Urothelium cell line (cell line): ENCODE results near the gene SFPQ.
"Not testable (repeated sequence)": the region's sequence is repeated elsewhere in the genome, so short reads cannot be mapped to it uniquely, and the experiment has no call there.

Source experiments
- DNase-seq: peaks from one replicate; pipeline ENCODE4 v3.0.0; 2011; ENCODE audit warnings: low spot score, mixed read lengths
- FAIRE-seq: peaks from 2 replicates; lab custom pipeline; 2011; peaks lifted over from hg19 to GRCh38; lab: Jason Lieb, UNC

SFPQ gene

DNA sequence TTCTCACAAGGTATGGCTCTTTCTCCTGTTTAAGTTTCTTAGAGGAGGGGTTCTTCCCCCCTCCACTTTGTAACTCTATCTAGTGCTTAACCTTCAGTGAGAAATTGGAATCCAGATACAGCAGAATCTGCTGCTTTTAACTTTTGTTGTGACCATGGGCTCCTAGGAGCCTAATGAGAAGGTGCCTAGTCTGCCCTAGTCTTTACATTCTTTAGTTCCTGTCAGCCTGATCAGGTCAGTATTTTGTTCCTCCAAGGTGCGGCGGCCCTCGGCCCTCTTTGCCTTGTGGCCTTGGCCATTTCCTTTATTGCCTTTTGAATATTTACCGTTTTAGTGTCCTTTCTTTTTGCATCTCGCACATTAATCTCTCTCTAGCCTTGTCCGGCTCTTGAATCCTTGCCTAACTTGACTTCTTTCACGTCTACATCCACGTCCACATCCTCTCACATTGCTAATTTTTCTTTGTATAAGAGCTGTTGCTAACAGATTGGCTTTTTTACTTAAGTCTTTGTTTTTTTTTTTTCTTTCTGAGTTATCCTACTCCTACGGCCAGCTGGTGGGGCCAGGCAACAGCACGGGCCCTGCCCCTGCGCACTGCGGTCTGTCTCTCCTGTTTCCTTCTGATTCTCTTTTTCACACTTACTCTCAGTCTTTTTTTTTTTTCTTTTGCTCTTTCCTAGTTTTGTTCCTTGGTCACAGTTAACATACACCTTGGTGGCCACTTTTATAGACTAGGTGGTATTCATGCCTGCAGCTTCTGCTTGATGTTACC is 49.0 kb downstream of the SFPQ start:
- FAIRE-seq, result no peak
- DNase-seq, result no peak

DNA sequence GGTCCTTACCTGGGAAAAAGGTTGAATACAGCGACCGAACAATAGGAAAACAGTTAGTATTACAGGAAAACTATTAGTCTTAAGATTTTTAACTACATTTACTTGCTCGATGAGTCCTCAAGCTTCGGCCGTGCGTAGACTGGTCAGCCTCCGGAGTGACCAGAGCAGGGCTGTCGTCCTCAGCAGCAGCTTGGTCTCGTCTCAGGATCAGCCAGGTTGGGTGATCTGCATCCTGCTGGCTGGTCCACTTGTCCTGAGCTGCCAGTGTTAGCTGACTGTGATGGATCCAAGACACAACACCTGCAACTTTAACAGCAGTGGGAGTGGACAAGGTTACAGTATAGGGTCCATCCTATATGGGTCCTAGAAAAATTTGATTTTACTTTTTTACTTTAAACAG is 50.2 kb downstream of the SFPQ start:
- not testable (repeated sequence) for DNase-seq, FAIRE-seq

DNA sequence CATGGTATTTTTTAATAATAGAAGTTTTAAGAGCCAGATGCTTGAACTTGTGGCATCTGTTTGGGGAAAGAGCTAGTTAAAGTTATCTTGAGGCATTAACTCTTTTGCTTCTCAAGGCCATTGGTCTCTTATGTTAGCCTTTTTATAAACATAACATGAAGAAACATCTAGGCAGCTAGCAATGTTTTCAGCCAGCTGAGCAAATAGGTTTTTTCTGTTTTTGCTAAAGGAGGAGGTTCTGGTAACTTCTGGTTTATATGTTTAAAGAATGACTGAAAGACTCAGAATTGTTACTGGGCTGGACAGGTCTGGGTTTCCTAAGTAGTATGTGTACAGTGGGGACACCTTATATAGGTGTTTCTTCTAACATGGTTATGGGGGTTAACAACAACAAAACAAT is 50.7 kb downstream of the SFPQ start:
- DNase-seq, FAIRE-seq: not testable (repeated sequence)

DNA sequence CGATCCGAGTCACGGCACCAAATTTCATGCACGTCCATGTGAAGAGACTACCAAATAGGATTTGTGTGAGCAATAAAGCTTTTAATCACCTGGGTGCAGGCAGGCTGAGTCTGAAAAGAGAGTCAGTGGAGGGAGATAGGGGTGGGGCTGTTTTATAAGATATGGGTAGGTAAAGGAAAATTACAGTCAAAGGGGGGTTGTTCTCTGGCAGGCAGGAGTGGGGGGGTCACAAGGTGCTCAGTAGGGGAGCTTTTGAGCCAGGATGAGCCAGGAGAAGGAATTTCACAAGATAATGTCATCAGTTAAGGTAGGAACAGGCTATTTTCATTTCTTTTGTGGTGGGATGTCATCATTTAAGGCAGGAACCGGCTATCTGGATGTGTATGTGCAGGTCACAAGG is 55.4 kb downstream of the SFPQ start:
- not testable (repeated sequence) for FAIRE-seq, DNase-seq

DNA sequence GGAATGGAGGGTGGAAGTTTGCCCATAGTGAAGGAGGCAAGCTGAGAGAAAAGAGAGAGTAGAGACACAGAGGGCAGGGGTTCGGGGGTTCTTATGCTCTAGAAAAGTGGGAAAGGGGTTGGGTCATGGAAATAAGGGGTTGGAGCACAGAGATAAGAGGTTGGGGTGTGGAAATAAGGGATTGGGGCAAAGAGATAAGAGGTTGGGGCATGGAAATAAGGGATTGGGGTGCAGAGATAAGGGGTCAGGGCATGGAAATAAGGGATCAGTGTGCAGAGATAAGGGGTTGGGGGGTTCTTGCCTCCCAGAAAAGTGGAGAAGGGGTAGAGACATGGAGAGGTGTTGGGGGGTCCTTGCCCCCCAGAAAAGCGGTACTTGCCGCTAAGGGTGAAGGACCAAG is 56.2 kb downstream of the SFPQ start:
- DNase-seq (no peak), FAIRE-seq (no peak)
